GM23248 (cell line): ENCODE measurements around the gene ZNF558. TPM values are rescaled to one million over a fixed set of nuclear protein-coding genes. Genes with fewer than 3 reads are reported as not detected.

Experiments used
- DNase-seq: peaks from one replicate; pipeline ENCODE4 v3.0.0-alpha.2; 2015
- H2AFZ ChIP-seq: fragments of 200-600 bp; sonication (generic); 2 replicates; pipeline ENCODE4 v1.6.1; 2016; ENCODE audit warnings: antibody characterized with exemption
- H3F3A ChIP-seq: fragments of 200-600 bp; sonication (generic); 2 replicates; pipeline ENCODE4 v1.6.1; 2016; ENCODE audit warnings: mild to moderate bottlenecking, antibody characterized with exemption, mixed run types; ENCODE audit not compliant: insufficient read depth
- H3K27ac ChIP-seq: fragments of 200-600 bp; sonication (generic); 2 replicates; pipeline ENCODE4 v1.5.1; 2016; ENCODE audit warnings: mild to moderate bottlenecking
- H3K27me3 ChIP-seq: fragments of 200-600 bp; sonication (generic); replicated peaks from 2 replicates; pipeline ENCODE4 v1.6.1; 2016; ENCODE audit warnings: mild to moderate bottlenecking; ENCODE audit not compliant: insufficient read depth
- H3K36me3 ChIP-seq: fragments of 200-600 bp; sonication (generic); 2 replicates; pipeline ENCODE4 v1.6.1; 2016; ENCODE audit warnings: low read depth, mild to moderate bottlenecking
- H3K4me1 ChIP-seq: fragments of 200-600 bp; sonication (generic); 2 replicates; pipeline ENCODE4 v1.6.1; 2016; ENCODE audit warnings: mild to moderate bottlenecking; ENCODE audit not compliant: insufficient read depth
- H3K4me2 ChIP-seq: fragments of 200-600 bp; sonication (generic); one replicate; pipeline ENCODE4 v1.6.1; 2016; ENCODE audit warnings: mild to moderate bottlenecking; ENCODE audit not compliant: unreplicated experiment
- H3K4me3 ChIP-seq: fragments of 200-600 bp; sonication (generic); 2 replicates; pipeline ENCODE4 v1.5.1; 2016; ENCODE audit warnings: mild to moderate bottlenecking
- H3K79me2 ChIP-seq: fragments of 200-600 bp; sonication (generic); 2 replicates; pipeline ENCODE4 v1.6.1; 2016; ENCODE audit warnings: mild to moderate bottlenecking; ENCODE audit not compliant: insufficient read depth
- H3K9ac ChIP-seq: fragments of 200-600 bp; sonication (generic); 2 replicates; pipeline ENCODE4 v1.6.1; 2016; ENCODE audit warnings: mild to moderate bottlenecking
- H3K9me2 ChIP-seq: fragments of 200-600 bp; sonication (generic); 2 replicates; pipeline ENCODE4 v1.6.1; 2016; ENCODE audit warnings: mixed run types, mild to moderate bottlenecking, moderate library complexity; ENCODE audit not compliant: insufficient read depth
- H3K9me3 ChIP-seq: fragments of 200-600 bp; sonication (generic); one replicate; pipeline ENCODE4 v1.6.1; 2017; ENCODE audit warnings: low read depth
- H4K20me1 ChIP-seq: fragments of 200-600 bp; sonication (generic); 2 replicates; pipeline ENCODE4 v1.6.0; 2016; ENCODE audit not compliant: insufficient read depth
- EZH2 ChIP-seq: fragments of 200-600 bp; sonication (generic); IDR thresholded peaks from 2 replicates; pipeline ENCODE4 v1.6.1; 2018; ENCODE audit warnings: antibody characterized with exemption, mild to moderate bottlenecking; ENCODE audit not compliant: insufficient read depth, poor library complexity, severe bottlenecking
- EZH2phosphoT487 ChIP-seq: fragments of 200-600 bp; sonication (generic); IDR thresholded peaks from 2 replicates; pipeline ENCODE4 v1.6.1; 2018; ENCODE audit warnings: antibody characterized with exemption, moderate library complexity, mild to moderate bottlenecking, low read depth; ENCODE audit not compliant: insufficient read depth
- WGBS, 2 experiments: methylation state at CpG; one replicate each; pipeline ENCODE4 v1.1.6; 2015 to 2017; ENCODE audit warnings: low lambda C conversion rate in 2 of 2, low coverage in 1 of 2; ENCODE audit errors: missing lambda C conversion rate in 2 of 2; 5-methylcytosine and 5-hydroxymethylcytosine counted together
- in situ Hi-C: fragments of 300-500 bp; cut with MboI; formaldehyde crosslinking; loops from 2 replicates; pipeline ENCODE4 v1.15.0; 2020
- polyA plus RNA-seq: library from polyadenylated mRNA; unstranded; fragments of >200 nt; fragmentation: Nextera tagmentation; extraction: Ambion mirVana; gene quantifications from 2 replicates; pipeline ENCODE4 v1.2.1, GENCODE V29; 2016
- total RNA-seq: library from RNA; depleted of rRNA; stranded (reverse); fragments of >200 nt; shearing (Covaris generic); gene quantifications from 2 replicates; pipeline ENCODE4 v1.2.3, GENCODE V29; 2014

Gene ZNF558
- total and polyA plus RNA-seq, 2 experiments from 2014 or later: 13.6 to 20.9 TPM

GRCh38 chr19:8866344-8866743, 34.2 kb upstream of the ZNF558 start:
- Histone ChIP-seq H2AFZ (no peak overlapping the region), H4K20me1 (no peaks in the 10 kb centered on the region), H3K36me3 (no peaks in the 10 kb centered on the region), H3K9me2 (no peaks in the 10 kb centered on the region), H3K79me2 (no peaks in the 10 kb centered on the region), H3K4me1 (no peaks in the 10 kb centered on the region), H3K9me3 (no peaks in the 10 kb centered on the region), H3K27ac (no peak overlapping the region), H3F3A (no peaks in the 10 kb centered on the region), H3K9ac (no peak overlapping the region), H3K4me3 (no peak overlapping the region), H3K27me3 (no peaks in the 10 kb centered on the region), H3K4me2 (no peak overlapping the region)
- no peak for DNase-seq
- TF ChIP-seq EZH2: no peak
- no peak for TF ChIP-seq EZH2phosphoT487
- in situ Hi-C loops: no loop called here

- Histone ChIP-seq H4K20me1 (no peaks in the 10 kb centered on the region), H3K9ac (no peak overlapping the region), H3K9me3 (no peaks in the 10 kb centered on the region), H3K27me3 (no peaks in the 10 kb centered on the region), H3K4me3 (no peak overlapping the region), H3K79me2 (no peaks in the 10 kb centered on the region), H3F3A (no peaks in the 10 kb centered on the region), H3K9me2 (no peaks in the 10 kb centered on the region), H3K27ac (no peak overlapping the region), H3K4me1 (no peaks in the 10 kb centered on the region), H2AFZ (no peak overlapping the region), H3K36me3 (no peaks in the 10 kb centered on the region), H3K4me2 (no peak overlapping the region)
- no peak for DNase-seq
- WGBS, 2 experiments: 27 to 39% methylated on average over 3 of the region's 3 CpGs
- TF ChIP-seq EZH2phosphoT487 (no peak), EZH2 (no peak)
- in situ Hi-C loops: no loop called here
These were observed 26.2 kb upstream of the ZNF558 start for GRCh38 chr19:8858260-8858659.

GRCh38 chr19:8850488-8850887, 18.4 kb upstream of the ZNF558 start:
- 40 to 51% methylated on average over 3 of the region's 3 CpGs for WGBS, 2 experiments
- TF ChIP-seq EZH2 (no peak), EZH2phosphoT487 (no peak)
- in situ Hi-C loops: no loop called here
- no peak overlapping the region for H2AFZ ChIP-seq
- H3K4me3 ChIP-seq: no peak overlapping the region
- H3K27me3 ChIP-seq: no peaks in the 10 kb centered on the region
- no peak overlapping the region for H3K27ac ChIP-seq
- H3K36me3 ChIP-seq: no peaks in the 10 kb centered on the region
- no peaks in the 10 kb centered on the region for H4K20me1 ChIP-seq
- DNase-seq: no peak
- H3F3A ChIP-seq: no peaks in the 10 kb centered on the region
- H3K9me3 ChIP-seq: no peaks in the 10 kb centered on the region
- H3K4me1 ChIP-seq: no peaks in the 10 kb centered on the region
- no peak overlapping the region for H3K9ac ChIP-seq
- no peak overlapping the region for H3K4me2 ChIP-seq
- no peaks in the 10 kb centered on the region for H3K9me2 ChIP-seq
- H3K79me2 ChIP-seq: no peaks in the 10 kb centered on the region

GRCh38 chr19:8849232-8849631, 17.1 kb upstream of the ZNF558 start:
- H3K4me2 ChIP-seq: no peak overlapping the region
- H3K36me3 ChIP-seq: no peaks in the 10 kb centered on the region
- H3K27ac ChIP-seq: no peak overlapping the region
- no peaks in the 10 kb centered on the region for H3F3A ChIP-seq
- no peak for DNase-seq
- TF ChIP-seq EZH2 (no peak), EZH2phosphoT487 (no peak)
- no peaks in the 10 kb centered on the region for H3K79me2 ChIP-seq
- no peaks in the 10 kb centered on the region for H3K9me3 ChIP-seq
- no peak overlapping the region for H3K4me3 ChIP-seq
- H3K27me3 ChIP-seq: no peaks in the 10 kb centered on the region
- no peak overlapping the region for H3K9ac ChIP-seq
- no peaks in the 10 kb centered on the region for H3K9me2 ChIP-seq
- 31 to 49% methylated on average over 2 of the region's 2 CpGs for WGBS, 2 experiments
- H3K4me1 ChIP-seq: no peaks in the 10 kb centered on the region
- H2AFZ ChIP-seq: no peak overlapping the region
- in situ Hi-C loops: no loop called here
- no peaks in the 10 kb centered on the region for H4K20me1 ChIP-seq

GRCh38 chr19:8846819-8847218, 14.7 kb upstream of the ZNF558 start:
- no peaks in the 10 kb centered on the region for H3K9me2 ChIP-seq
- no peaks in the 10 kb centered on the region for H3K9me3 ChIP-seq
- WGBS, 2 experiments: 35 to 37% methylated on average over 3 of the region's 3 CpGs
- no peak overlapping the region for H3K27ac ChIP-seq
- TF ChIP-seq EZH2: no peak
- TF ChIP-seq EZH2phosphoT487: no peak
- H3K4me3 ChIP-seq: no peak overlapping the region
- in situ Hi-C loops: no loop called here
- H3F3A ChIP-seq: no peaks in the 10 kb centered on the region
- H4K20me1 ChIP-seq: no peaks in the 10 kb centered on the region
- H3K4me2 ChIP-seq: no peak overlapping the region
- H3K79me2 ChIP-seq: no peaks in the 10 kb centered on the region
- H3K27me3 ChIP-seq: no peaks in the 10 kb centered on the region
- no peaks in the 10 kb centered on the region for H3K36me3 ChIP-seq
- H3K9ac ChIP-seq: no peak overlapping the region
- no peak overlapping the region for H2AFZ ChIP-seq
- H3K4me1 ChIP-seq: no peaks in the 10 kb centered on the region
- no peak for DNase-seq
